A673 (cell line): Measurements from ENCODE around the gene CLMP. TPM values are rescaled to one million over a fixed set of nuclear protein-coding genes. Genes with fewer than 3 reads are reported as not detected.
A peak's percentile ranks its signal among the peaks of the same experiment; 100 is the strongest.

Experiments
- BruUV-seq: library from RNA; stranded (reverse); fragments of 400-500 nt; replicated peaks from 2 replicates; lab custom pipeline; 2021; lab: Mats Ljungman, UMichigan
- CTCF ChIA-PET: fragments of 300-600 bp; sonication (Branson Sonifier 250); formaldehyde crosslinking; loops from one replicate; lab custom pipeline; 2022; ENCODE audit warnings: antibody characterized with exemption; lab: Charles Lee
- POLR2A ChIA-PET: fragments of 300-600 bp; sonication (Branson Sonifier 250); formaldehyde crosslinking; loops from one replicate; lab custom pipeline; 2022; ENCODE audit warnings: antibody characterized with exemption; ENCODE audit not compliant: low non-redundant PET; lab: Charles Lee
- DNase-seq: peaks from one replicate; pipeline ENCODE4 v3.0.0-alpha.2; 2015; ENCODE audit warnings: low spot score
- H3K27ac ChIP-seq: fragments of 200-600 bp; sonication (generic); 2 replicates; pipeline ENCODE4 v1.5.1; 2016; ENCODE audit warnings: mixed run types, low read depth, mild to moderate bottlenecking, mixed read lengths, antibody characterized with exemption, low read length; ENCODE audit not compliant: poor library complexity, severe bottlenecking
- H3K27me3 ChIP-seq: fragments of 200-600 bp; sonication (generic); replicated peaks from 2 replicates; pipeline ENCODE4 v1.6.1; 2017; ENCODE audit warnings: mixed run types, low read depth, mild to moderate bottlenecking, mixed read lengths, antibody characterized with exemption, low read length; ENCODE audit not compliant: insufficient read depth, poor library complexity
- H3K36me3 ChIP-seq: fragments of 200-600 bp; sonication (generic); 2 replicates; pipeline ENCODE4 v1.6.1; 2016; ENCODE audit warnings: mixed run types, mild to moderate bottlenecking, mixed read lengths, antibody characterized with exemption, low read length; ENCODE audit not compliant: insufficient read depth, poor library complexity, severe bottlenecking
- H3K4me1 ChIP-seq: fragments of 200-600 bp; sonication (generic); 2 replicates; pipeline ENCODE4 v1.6.1; 2017; ENCODE audit warnings: mixed run types, mild to moderate bottlenecking, mixed read lengths, antibody characterized with exemption, low read length; ENCODE audit not compliant: insufficient read depth, poor library complexity, severe bottlenecking
- H3K4me3 ChIP-seq: fragments of 200-600 bp; sonication (generic); 2 replicates; pipeline ENCODE4 v1.5.1; 2016; ENCODE audit warnings: low read depth, mixed run types, mild to moderate bottlenecking, mixed read lengths, low read length; ENCODE audit not compliant: poor library complexity, severe bottlenecking
- H3K9me3 ChIP-seq: fragments of 200-600 bp; sonication (generic); 2 replicates; pipeline ENCODE4 v1.6.1; 2016; ENCODE audit warnings: mixed run types, low read depth, mild to moderate bottlenecking, mixed read lengths, antibody characterized with exemption, low read length; ENCODE audit not compliant: poor library complexity, severe bottlenecking
- EZH2 ChIP-seq: fragments of 200-600 bp; sonication (generic); IDR thresholded peaks from 2 replicates; pipeline ENCODE4 v1.6.1; 2017; ENCODE audit warnings: borderline replicate concordance, low read depth, mild to moderate bottlenecking, mixed read lengths, antibody characterized with exemption, low read length; ENCODE audit not compliant: poor library complexity, severe bottlenecking
- intact Hi-C: fragments of 100-400 bp; cut with micrococcal nuclease; formaldehyde crosslinking; loops from one replicate; pipeline ENCODE4 v1.10.0; 2022; ENCODE audit not compliant: unreplicated experiment
- total RNA-seq: library from RNA; stranded (reverse); gene quantifications from 2 replicates; pipeline ENCODE4 v1.2.3, GENCODE V29; 2021
- TF ChIP-seq, protein P1 (sequence below): fragments of 300-800, 200-600 bp; sonication (generic); conservative IDR thresholded peaks from 2 replicates; pipeline ENCODE4 v1.5.1; 2017; ENCODE audit warnings: low read depth, mild to moderate bottlenecking, antibody characterized with exemption, low read length, moderate library complexity, mixed read lengths

The CLMP gene
- total RNA-seq, 1 experiment from 2014 or later, result 62.6 TPM

DNA sequence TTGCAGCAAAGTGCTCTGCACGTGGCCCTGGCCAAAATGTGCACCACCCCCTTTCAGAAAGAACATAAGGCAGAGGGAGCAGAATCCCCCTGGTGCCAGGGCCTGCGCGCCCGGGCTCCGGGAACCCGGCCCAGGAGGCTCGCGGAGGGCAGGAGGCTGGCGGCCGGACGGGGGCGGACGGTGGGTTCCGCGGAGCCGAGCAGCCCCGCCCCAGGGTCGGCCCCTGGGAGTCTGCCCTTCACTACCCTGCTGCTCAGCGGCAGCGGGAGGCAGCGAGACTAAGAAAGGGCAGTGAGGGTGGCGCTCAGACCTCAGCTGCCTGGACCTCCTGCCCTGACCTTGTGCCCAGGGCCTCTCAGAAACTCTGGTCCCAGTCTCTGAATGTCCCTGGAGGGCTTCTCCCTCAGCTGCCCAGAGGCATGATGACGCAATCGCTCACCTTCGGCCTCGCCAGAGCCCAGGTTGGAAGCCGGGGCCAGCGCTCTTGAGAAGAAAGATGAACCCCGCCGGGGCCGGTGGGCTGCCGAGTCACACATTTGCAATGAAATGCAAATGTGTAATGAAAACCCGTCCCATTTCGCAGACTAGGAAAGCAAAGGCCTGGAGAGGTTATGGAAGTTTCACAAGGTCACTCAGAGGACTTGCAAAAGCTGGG is 1.1 kb upstream of the CLMP start:
- intact Hi-C loops, result no loop called here
- no peaks in the 10 kb centered on the region for H3K9me3 ChIP-seq
- no peaks in the 10 kb centered on the region for H3K27me3 ChIP-seq
- TF ChIP-seq, protein P1, sequence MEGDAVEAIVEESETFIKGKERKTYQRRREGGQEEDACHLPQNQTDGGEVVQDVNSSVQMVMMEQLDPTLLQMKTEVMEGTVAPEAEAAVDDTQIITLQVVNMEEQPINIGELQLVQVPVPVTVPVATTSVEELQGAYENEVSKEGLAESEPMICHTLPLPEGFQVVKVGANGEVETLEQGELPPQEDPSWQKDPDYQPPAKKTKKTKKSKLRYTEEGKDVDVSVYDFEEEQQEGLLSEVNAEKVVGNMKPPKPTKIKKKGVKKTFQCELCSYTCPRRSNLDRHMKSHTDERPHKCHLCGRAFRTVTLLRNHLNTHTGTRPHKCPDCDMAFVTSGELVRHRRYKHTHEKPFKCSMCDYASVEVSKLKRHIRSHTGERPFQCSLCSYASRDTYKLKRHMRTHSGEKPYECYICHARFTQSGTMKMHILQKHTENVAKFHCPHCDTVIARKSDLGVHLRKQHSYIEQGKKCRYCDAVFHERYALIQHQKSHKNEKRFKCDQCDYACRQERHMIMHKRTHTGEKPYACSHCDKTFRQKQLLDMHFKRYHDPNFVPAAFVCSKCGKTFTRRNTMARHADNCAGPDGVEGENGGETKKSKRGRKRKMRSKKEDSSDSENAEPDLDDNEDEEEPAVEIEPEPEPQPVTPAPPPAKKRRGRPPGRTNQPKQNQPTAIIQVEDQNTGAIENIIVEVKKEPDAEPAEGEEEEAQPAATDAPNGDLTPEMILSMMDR, result no peak
- TF ChIP-seq EZH2, result no peak
- peaks cover 34% of the 10 kb centered on the region for H3K4me1 ChIP-seq
- ChIA-PET CTCF (no interaction called here), POLR2A (no interaction called here)
- DNase-seq, result no peak
- H3K36me3 ChIP-seq, result peaks cover 3% of the 10 kb centered on the region
- no peak overlapping the region for H3K4me3 ChIP-seq
- no TSS peak for BruUV-seq
- peak overlapping the region; percentile 81 for H3K27ac ChIP-seq

DNA sequence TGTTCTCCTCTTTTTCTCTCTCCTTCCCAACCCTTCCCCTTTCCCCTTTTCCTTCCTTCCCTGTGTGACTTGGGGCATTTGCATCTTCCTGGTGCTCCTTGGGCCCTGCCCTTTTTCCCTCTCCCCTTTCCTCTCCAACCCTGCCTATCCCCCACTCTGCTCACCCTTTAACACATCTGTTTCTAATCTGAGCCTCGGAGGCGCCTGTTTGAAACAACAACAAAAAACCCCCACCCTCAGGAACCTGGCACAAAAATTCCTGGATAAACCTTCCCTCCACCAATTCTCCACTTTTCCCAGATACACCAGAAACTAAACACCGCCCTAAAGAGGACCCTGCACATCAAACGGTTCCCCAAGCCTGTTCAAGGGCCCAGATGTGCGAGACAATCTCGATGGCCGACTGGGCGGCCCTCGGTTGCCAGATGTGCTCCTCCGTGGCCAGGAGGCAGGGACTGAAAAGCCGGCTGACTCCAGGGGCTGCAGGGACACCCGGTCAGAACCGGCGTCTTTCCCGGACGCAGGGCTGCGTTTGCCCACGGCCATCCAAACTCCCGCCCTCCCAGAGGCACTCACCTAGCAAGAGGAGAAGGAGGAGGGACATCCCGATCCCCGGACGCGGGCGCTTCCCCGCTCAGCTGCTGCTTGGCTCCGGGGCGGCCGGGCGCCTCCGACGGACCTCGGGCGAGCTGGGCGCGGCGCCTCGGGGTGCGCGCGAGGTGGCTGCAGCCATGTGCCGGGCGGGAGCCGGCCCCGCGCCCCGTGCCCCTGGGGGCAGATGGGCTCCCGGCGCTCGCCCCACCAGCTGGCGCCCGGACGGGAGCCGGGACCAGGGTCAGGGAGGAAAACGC is 486 bp downstream of the CLMP start:
- no peaks in the 10 kb centered on the region for H3K9me3 ChIP-seq
- H3K4me3 ChIP-seq, result peak overlapping the region; percentile 53
- peaks cover 3% of the 10 kb centered on the region for H3K36me3 ChIP-seq
- ChIA-PET POLR2A (no interaction called here), CTCF (interaction anchor here (0.6 kb wide), 1 partner anchor 16 kb away, joined by 3 read pairs; no protein-coding TSS in a partner anchor)
- BruUV-seq, result no TSS peak
- peak; percentile 56 for DNase-seq
- H3K27ac ChIP-seq, result peak overlapping the region; percentile 81
- intact Hi-C loops, result no loop called here
- H3K27me3 ChIP-seq, result no peaks in the 10 kb centered on the region
- TF ChIP-seq EZH2, result no peak
- TF ChIP-seq, protein P1, result no peak
- peaks cover 37% of the 10 kb centered on the region for H3K4me1 ChIP-seq

DNA sequence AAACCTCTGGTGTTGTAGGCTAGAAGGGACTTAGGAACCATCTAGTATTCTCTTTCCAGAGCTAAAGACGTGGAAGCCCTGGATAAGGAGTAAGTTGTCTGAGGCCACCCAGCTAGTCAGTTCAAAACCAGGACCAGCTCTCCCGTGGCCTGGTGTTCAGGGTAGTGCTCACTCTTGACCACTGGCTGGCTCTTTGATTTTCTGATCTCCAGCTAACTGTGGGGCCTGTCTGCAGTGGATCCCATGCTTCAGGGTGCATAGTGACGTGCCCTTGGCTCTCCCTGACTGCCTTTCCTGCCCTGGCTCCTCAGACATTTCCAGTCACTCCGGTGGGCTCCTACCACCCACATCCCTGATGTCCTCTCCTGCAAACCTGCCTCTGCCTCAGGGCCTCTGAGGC is 1.3 kb downstream of the CLMP start:
- peak overlapping the region; percentile 53 for H3K4me3 ChIP-seq
- H3K27ac ChIP-seq, result peak overlapping the region; percentile 81
- BruUV-seq, result no TSS peak
- POLR2A ChIA-PET, result no interaction called here
- CTCF ChIA-PET, result no interaction called here
- H3K4me1 ChIP-seq, result peaks cover 46% of the 10 kb centered on the region
- no peaks in the 10 kb centered on the region for H3K9me3 ChIP-seq
- no peak for TF ChIP-seq EZH2
- TF ChIP-seq, protein P1, result no peak
- no peaks in the 10 kb centered on the region for H3K27me3 ChIP-seq
- peaks cover 3% of the 10 kb centered on the region for H3K36me3 ChIP-seq
- intact Hi-C loops, result no loop called here
- DNase-seq, result no peak
